ENCODE results near the gene RGPD3. TPM values are rescaled to one million over a fixed set of nuclear protein-coding genes. Genes with fewer than 3 reads are reported as not detected.
"Not testable (repeated sequence)": the region's sequence is repeated elsewhere in the genome, so short reads cannot be mapped to it uniquely, and the experiment has no call there.

Gene RGPD3
- total RNA-seq, 2 donors from 2014 or later: 0.09 to 2.4 TPM

DNA sequence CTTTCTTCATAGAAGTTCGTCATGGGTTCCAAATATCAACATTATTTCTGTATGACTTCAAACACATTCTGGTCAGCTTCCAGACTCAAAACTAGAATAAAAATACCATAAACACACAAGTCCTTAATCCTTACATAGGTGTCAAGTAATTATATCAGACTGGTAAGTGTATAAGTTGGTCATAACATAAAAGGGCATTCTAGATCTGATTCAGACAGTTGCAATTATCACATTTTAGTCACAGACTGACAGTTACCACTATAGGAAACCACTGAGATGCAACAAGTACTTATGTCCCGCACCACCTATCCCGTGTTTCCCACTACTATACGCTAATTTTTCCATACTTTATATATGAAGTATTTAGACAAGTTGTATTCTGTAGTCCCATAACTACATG is 9.4 kb upstream of the RGPD3 start:
- H3K27ac ChIP-seq; DNase-seq (ENCODE audit: low spot score); H3K4me3 ChIP-seq; H3K36me3 ChIP-seq; H3K4me1 ChIP-seq (replicated peaks); H3K9me3 ChIP-seq; intact Hi-C loops (cut with DNase I); H3K27me3 ChIP-seq (replicated peaks; ENCODE audit: insufficient read depth): not testable (repeated sequence)
- WGBS: 97% methylated on average over 3 of the region's 4 CpGs

DNA sequence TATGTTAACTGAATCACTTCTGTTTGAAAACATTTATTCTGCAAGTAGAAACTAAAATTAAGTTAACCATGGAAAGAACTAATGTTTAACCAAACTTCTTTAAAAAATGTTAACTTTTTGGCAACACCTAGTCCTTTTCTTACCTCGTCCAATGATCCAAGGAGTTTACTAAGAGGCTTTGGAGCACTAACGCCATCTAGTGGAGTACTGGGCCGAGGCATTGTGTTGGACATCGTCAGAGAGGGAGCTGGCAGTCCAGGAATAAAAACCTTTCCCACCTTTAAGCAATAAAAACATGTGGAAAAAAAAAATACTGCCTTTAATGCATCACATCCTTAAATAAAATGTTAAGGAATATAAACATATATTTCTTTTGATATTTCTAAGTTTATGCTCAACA is 2.4 kb upstream of the RGPD3 start:
- H3K27me3 ChIP-seq (replicated peaks; ENCODE audit: insufficient read depth); H3K36me3 ChIP-seq; H3K4me3 ChIP-seq; H3K9me3 ChIP-seq; DNase-seq (ENCODE audit: low spot score); H3K27ac ChIP-seq; intact Hi-C loops (cut with DNase I); H3K4me1 ChIP-seq (replicated peaks): not testable (repeated sequence)
- 0% methylated on average over 4 of the region's 4 CpGs for WGBS

DNA sequence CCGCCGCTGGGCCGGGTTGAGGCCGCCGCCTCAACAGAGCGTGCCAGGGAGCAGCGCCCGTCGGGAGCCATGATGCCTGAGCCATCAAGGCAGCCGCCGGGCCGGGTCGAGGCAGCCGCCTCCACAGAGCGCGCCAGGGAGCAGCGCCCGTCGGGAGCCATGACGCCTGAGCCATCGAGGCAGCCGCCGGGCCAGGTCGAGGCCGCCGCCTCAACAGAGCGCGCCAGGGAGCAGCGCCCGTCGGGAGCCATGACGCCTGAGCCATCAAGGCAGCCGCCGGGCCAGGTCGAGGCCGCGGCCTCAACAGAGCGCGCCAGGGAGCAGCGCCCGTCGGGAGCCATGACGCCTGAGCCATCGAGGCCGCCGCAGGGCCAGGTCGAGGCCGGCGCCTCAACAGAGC is 697 bp downstream of the RGPD3 start:
- H3K9me3 ChIP-seq; H3K27me3 ChIP-seq (replicated peaks; ENCODE audit: insufficient read depth); H3K27ac ChIP-seq; H3K36me3 ChIP-seq; intact Hi-C loops (cut with DNase I); H3K4me1 ChIP-seq (replicated peaks); DNase-seq (ENCODE audit: low spot score); H3K4me3 ChIP-seq: not testable (repeated sequence)
- 98% methylated on average over 33 of the region's 49 CpGs for WGBS

DNA sequence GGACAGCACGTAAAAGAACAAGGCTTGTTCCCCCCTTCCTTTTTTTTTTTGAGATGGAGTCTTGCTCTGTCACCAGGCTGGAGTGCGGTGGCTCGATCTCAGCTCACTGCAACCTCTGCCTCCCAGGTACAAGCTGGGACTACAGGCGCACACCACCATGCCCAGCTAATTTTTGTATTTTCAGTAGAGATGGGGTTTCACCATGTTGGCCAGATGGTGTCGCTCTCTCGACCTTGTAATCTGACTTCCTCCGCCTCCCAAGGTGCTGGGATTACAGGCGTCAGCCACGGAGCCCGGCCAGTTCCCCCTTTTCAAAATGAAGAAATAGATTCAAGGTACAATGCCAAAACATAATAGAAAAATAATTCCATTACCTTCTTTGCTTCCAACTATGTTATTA is 6.3 kb downstream of the RGPD3 start:
- TF ChIP-seq, protein P1, sequence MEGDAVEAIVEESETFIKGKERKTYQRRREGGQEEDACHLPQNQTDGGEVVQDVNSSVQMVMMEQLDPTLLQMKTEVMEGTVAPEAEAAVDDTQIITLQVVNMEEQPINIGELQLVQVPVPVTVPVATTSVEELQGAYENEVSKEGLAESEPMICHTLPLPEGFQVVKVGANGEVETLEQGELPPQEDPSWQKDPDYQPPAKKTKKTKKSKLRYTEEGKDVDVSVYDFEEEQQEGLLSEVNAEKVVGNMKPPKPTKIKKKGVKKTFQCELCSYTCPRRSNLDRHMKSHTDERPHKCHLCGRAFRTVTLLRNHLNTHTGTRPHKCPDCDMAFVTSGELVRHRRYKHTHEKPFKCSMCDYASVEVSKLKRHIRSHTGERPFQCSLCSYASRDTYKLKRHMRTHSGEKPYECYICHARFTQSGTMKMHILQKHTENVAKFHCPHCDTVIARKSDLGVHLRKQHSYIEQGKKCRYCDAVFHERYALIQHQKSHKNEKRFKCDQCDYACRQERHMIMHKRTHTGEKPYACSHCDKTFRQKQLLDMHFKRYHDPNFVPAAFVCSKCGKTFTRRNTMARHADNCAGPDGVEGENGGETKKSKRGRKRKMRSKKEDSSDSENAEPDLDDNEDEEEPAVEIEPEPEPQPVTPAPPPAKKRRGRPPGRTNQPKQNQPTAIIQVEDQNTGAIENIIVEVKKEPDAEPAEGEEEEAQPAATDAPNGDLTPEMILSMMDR (IDR thresholded peaks at IDR 0.05): peak in 1 of 4 experiments; percentile 35
- intact Hi-C loops (cut with DNase I): not testable (repeated sequence)

DNA sequence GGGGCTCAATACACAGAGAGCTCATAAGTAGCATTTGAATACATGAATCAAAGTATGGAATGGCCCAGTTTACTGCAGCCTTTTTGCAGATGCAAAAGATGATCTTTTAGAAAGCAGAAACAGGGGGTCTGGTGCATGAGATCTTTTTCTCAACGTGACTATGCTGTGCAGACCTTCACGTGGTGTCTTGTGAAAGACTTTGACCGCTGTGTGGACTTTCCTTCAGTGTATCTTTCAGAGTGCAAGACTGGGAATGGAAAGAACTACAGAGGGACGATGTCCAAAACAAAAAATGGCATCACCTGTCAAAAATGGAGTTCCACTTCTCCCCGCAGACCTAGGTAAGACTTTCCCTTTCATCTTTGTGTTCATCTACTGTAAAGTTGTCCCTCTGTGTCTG is 77.5 kb downstream of the RGPD3 start:
- intact Hi-C loops (cut with DNase I); DNase-seq (ENCODE audit: low spot score); H3K27ac ChIP-seq; H3K9me3 ChIP-seq; H3K4me1 ChIP-seq (replicated peaks); H3K27me3 ChIP-seq (replicated peaks; ENCODE audit: insufficient read depth); H3K4me3 ChIP-seq; H3K36me3 ChIP-seq: not testable (repeated sequence)
- WGBS: 95% methylated on average over 5 of the region's 5 CpGs

More for the DNA sequence above, 6.3 kb downstream of the RGPD3 start:
- 83% methylated on average over 4 of the region's 10 CpGs for WGBS
- DNase-seq (ENCODE audit: low spot score); H3K4me1 ChIP-seq (replicated peaks); H3K9me3 ChIP-seq; H3K36me3 ChIP-seq; H3K27me3 ChIP-seq (replicated peaks; ENCODE audit: insufficient read depth); H3K4me3 ChIP-seq; H3K27ac ChIP-seq: not testable (repeated sequence)

DNA sequence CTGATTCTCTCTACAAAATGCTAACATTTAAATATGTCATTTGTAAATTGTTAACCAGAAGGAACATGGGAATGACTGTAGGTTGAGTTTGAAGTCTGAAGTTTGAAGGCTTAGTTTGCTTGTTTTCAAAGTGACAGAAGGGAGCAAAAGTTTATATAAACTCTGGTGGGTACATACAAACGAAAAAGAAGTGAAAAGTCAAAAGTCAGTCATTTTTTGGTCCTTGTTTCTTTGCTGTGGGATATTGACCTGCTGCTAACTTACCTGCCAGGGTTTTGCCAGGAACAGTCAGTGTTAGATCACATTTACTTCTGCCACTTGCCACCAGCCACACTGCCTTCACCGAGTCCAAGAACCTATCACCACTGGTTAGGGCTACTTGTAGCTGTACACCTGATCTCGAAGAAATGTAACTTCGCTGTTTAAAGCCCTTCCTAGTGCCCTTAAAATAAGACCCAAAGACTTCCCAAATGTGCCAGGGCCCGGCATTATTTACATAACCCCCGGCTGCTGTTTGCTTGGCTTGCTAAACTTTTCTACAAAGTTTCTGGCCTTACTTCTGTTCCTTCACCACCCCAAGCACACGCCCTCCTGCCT is 79.3 kb downstream of the RGPD3 start:
- DNase-seq (ENCODE audit: low spot score); H3K4me3 ChIP-seq; H3K4me1 ChIP-seq (replicated peaks); H3K27me3 ChIP-seq (replicated peaks; ENCODE audit: insufficient read depth); H3K9me3 ChIP-seq; H3K27ac ChIP-seq; intact Hi-C loops (cut with DNase I); H3K36me3 ChIP-seq: not testable (repeated sequence)
- 80% methylated on average over 7 of the region's 7 CpGs for WGBS

DNA sequence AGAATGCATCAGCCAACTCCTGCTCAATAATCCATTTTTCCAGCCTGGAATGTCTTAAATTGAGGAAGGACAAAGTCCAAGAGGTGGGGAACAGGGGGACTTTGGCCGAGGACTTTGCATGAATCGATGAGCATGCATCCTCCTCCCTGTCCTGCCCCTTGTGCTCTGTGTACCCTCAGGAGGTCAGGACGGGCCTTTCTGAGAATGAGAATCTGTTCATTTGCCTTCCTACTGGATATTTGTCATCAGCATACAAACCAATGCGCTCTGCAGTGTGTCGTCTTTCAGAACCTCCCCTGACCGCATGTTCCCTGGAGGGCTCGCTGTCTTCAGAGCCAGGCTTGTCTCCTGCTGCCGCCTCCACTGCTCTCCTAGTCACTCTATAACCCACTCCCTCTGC is 83.7 kb downstream of the RGPD3 start:
- 92% methylated on average over 8 of the region's 8 CpGs for WGBS
- H3K9me3 ChIP-seq; H3K36me3 ChIP-seq; H3K27me3 ChIP-seq (replicated peaks; ENCODE audit: insufficient read depth); H3K27ac ChIP-seq; DNase-seq (ENCODE audit: low spot score); H3K4me3 ChIP-seq; intact Hi-C loops (cut with DNase I); H3K4me1 ChIP-seq (replicated peaks): not testable (repeated sequence)

DNA sequence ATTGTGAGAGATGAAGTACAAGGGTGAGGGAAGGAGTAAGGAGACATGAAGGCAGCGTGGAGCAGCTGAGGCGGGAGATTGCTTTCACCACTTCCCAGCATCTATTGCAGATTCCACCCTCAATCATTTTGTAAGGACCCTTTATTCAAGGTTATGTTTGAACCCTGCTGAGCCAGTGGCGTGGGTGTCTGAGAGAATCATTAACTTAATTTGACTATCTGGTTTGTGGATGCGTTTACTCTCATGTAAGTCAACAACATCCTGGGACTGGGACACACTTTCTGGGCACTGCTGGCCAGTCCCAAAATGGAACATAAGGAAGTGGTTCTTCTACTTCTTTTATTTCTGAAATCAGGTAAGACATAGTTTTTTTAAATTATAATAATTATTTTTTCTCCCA is 86.3 kb downstream of the RGPD3 start:
- 77% methylated on average over 4 of the region's 4 CpGs for WGBS
- H3K36me3 ChIP-seq; H3K9me3 ChIP-seq; DNase-seq (ENCODE audit: low spot score); H3K27ac ChIP-seq; H3K4me1 ChIP-seq (replicated peaks); intact Hi-C loops (cut with DNase I); H3K27me3 ChIP-seq (replicated peaks; ENCODE audit: insufficient read depth); H3K4me3 ChIP-seq: not testable (repeated sequence)

DNA sequence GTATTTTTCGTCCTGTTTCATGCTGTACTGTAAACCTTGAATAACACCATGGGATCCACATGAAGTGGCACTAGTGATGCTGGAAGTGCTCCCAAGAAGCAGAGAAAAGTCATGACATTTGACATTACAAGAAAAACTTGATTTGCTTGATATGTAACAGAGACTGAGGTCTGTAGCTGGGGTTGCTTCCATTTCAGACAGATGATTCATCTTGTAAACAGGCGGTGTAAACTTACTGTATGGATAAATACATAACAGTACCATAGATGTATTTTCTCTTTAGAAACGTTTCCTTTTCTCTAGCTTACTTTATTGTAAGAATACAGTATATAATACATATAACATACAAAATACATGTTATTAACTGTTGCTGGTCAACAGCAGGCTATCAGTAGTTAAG is 88.6 kb downstream of the RGPD3 start:
- intact Hi-C loops (cut with DNase I); H3K27ac ChIP-seq; H3K36me3 ChIP-seq; H3K4me1 ChIP-seq (replicated peaks); H3K9me3 ChIP-seq; H3K4me3 ChIP-seq; DNase-seq (ENCODE audit: low spot score); H3K27me3 ChIP-seq (replicated peaks; ENCODE audit: insufficient read depth): not testable (repeated sequence)
- 90% methylated on average over 3 of the region's 3 CpGs for WGBS

DNA sequence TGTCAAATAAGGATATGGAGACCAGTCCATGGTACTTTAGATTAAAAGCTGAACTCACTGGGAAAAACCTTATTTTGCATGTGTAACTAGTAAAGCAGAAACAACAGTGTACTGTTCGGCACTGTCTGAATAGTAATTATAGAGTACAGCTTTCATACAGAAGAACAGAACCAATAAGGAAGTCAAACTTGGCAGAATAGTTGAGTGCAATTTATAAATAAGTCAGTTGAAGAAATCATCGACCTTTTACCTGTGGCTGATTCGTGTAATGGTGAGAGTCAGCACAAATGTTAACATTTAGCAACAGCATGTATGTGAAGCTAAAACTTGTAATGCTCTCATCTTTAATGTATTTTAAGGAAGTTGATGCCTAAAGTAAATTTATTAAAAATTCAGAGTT is 99.0 kb downstream of the RGPD3 start:
- H3K36me3 ChIP-seq; intact Hi-C loops (cut with DNase I); H3K27me3 ChIP-seq (replicated peaks; ENCODE audit: insufficient read depth); H3K9me3 ChIP-seq; DNase-seq (ENCODE audit: low spot score); H3K4me3 ChIP-seq; H3K27ac ChIP-seq; H3K4me1 ChIP-seq (replicated peaks): not testable (repeated sequence)
- WGBS: 56% methylated on average over 3 of the region's 3 CpGs

All from prostate gland (tissue), 2 donors.